ENCODE results near the gene POU2AF3.

DNA sequence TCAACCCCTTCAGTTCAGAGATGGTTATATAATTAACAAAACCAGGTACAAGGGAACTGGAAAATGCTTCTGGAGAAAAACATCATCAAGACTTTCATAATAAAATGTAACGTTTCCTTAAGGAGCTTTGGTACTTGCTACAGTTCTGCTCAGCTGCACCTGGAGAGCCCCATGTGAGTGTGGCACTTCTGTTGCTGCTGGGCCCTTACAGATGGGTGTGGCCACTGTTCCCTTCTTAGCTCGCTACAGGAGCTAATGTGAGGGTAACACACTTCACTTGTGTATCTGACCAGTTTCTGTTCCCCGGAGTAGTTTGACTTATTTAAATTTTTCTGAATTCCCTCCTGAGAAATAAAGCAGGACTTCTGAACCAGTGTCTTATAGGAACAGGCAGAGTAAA lies 4.0 kb downstream of the POU2AF3 start:
- TF ChIP-seq CTCF (conservative IDR thresholded peaks at IDR 0.05; ENCODE audit: low read length) (no peak), EZH2phosphoT487 (IDR thresholded peaks at IDR 0.05; ENCODE audit: borderline replicate concordance) (no peak)

Data from Loucy (cell line).